ENCODE measurements around the gene RPP14.

DNA sequence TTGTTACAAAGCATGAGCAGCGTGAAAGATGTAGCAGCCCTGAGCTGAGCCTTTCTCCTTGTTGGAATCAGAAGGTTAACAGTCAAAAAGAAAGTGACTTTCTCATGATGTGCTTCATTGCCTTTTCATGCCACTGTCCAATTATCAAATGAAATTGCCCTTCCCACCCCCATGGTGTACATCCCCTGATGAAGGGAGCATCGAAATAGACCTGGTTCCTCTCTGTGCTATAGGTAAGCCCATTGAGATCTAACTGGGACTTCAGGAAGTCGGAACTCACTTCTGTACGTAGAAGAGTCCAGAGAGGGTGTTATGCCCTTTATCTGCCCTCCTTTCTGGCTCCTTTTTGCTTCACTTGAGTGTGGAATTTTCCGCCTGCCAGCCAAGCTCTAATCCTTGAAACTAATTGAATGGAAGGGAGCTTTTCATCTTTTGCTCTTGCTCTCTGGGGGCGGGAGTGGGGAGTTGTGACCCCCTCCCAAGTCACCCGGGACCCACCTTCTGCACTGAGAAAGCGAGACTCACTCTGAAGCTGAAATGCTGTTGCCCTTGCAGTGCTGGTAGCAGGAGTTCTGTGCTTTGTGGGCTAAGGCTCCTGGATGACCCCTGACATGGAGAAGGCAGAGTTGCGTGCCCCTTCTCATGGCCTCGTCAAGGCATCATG lies 47.5 kb upstream of the RPP14 start:
- TF ChIP-seq CTCF (conservative IDR thresholded peaks at IDR 0.05) (no peak), EZH2 (IDR thresholded peaks at IDR 0.05; ENCODE audit: low read depth) (no peak)

All from PC-9 (cell line).